ENCODE results near the gene HIPK3.

DNA sequence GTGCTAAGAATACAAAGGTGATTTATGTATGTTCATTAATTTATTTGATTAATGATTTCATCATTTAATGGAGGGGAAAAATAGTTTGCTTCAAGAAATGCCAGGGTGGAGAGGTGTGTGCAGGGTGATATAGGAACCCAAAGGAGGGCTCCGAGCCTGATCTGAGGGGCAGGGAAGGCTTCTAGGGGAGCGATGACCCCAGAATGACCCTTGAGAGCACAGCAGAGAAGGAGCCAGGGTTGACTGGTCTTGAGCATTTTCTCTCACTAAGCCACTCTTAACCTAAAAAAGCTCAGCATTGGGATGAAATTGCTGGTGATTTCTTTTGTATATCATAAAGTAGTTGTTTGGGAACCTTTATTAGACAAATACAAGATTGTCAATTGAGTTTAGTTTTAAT, 35.1 kb downstream of the HIPK3 start:
- TF ChIP-seq EZH2 (IDR thresholded peaks at IDR 0.05): no peak
- TF ChIP-seq POLR2AphosphoS5 (IDR thresholded peaks at IDR 0.05; ENCODE audit: borderline replicate concordance, low read depth, low read length): no peak
